ENCODE data around the gene OVCH2. TPM values are rescaled to one million over a fixed set of nuclear protein-coding genes. Genes with fewer than 3 reads are reported as not detected.

Gene OVCH2
- total and polyA plus RNA-seq, 2 donors (not counting 1 experiment from before 2014, with no cell fraction given): not detected

GRCh38 chr11:7677796-7678201 is 28.5 kb downstream of the OVCH2 start:
- H3K79me2 ChIP-seq (ENCODE audit: control insufficient read depth, insufficient read depth, low read length): no peaks in the 10 kb centered on the region
- no peaks in the 10 kb centered on the region for H3K4me1 ChIP-seq (ENCODE audit: control insufficient read depth, extremely low read depth, insufficient read depth, low read length)
- no peak overlapping the region for H3K4me3 ChIP-seq (replicated peaks in 1 of 4; ENCODE audit: control extremely low read depth in 1 of 4, insufficient read depth in 1 of 4, low read depth in 3 of 4, low read length in 4 of 4)
- no peaks in the 10 kb centered on the region for H3K9me3 ChIP-seq (ENCODE audit: control insufficient read depth, insufficient read depth, low read depth, low read length)
- no peak overlapping the region for H3K27ac ChIP-seq (ENCODE audit: insufficient read depth, low read length)
- H3K9ac ChIP-seq (ENCODE audit: insufficient read depth, low read length): no peak overlapping the region
- H2AFZ ChIP-seq (ENCODE audit: low read length): no peak overlapping the region
- TF ChIP-seq, protein P1, sequence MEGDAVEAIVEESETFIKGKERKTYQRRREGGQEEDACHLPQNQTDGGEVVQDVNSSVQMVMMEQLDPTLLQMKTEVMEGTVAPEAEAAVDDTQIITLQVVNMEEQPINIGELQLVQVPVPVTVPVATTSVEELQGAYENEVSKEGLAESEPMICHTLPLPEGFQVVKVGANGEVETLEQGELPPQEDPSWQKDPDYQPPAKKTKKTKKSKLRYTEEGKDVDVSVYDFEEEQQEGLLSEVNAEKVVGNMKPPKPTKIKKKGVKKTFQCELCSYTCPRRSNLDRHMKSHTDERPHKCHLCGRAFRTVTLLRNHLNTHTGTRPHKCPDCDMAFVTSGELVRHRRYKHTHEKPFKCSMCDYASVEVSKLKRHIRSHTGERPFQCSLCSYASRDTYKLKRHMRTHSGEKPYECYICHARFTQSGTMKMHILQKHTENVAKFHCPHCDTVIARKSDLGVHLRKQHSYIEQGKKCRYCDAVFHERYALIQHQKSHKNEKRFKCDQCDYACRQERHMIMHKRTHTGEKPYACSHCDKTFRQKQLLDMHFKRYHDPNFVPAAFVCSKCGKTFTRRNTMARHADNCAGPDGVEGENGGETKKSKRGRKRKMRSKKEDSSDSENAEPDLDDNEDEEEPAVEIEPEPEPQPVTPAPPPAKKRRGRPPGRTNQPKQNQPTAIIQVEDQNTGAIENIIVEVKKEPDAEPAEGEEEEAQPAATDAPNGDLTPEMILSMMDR (conservative IDR thresholded peaks at IDR 0.05 in 1 of 2, IDR thresholded peaks at IDR 0.05 in 1 of 2; ENCODE audit: low read depth in 1 of 2, low read length in 2 of 2): no peak
- no peak for TF ChIP-seq EZH2 (IDR thresholded peaks at IDR 0.05; ENCODE audit: low read length, missing control alignments)
- DNase-seq (ENCODE audit: low read depth in 2 of 2): no peak
- H3K36me3 ChIP-seq (ENCODE audit: control insufficient read depth, insufficient read depth, low read length): no peaks in the 10 kb centered on the region
- H3K4me2 ChIP-seq (ENCODE audit: extremely low read depth, insufficient read depth, low read length): no peak overlapping the region
- H4K20me1 ChIP-seq (ENCODE audit: control insufficient read depth, extremely low read depth, insufficient read depth, low read length): no peaks in the 10 kb centered on the region
- H3K27me3 ChIP-seq (ENCODE audit: control insufficient read depth, insufficient read depth, low read length): no peaks in the 10 kb centered on the region

GRCh38 chr11:7677071-7677470 is 29.2 kb downstream of the OVCH2 start:
- no peak for TF ChIP-seq EZH2 (IDR thresholded peaks at IDR 0.05; ENCODE audit: low read length, missing control alignments)
- TF ChIP-seq, protein P1 (conservative IDR thresholded peaks at IDR 0.05 in 1 of 2, IDR thresholded peaks at IDR 0.05 in 1 of 2; ENCODE audit: low read depth in 1 of 2, low read length in 2 of 2): no peak
- no peaks in the 10 kb centered on the region for H3K79me2 ChIP-seq (ENCODE audit: control insufficient read depth, insufficient read depth, low read length)
- H3K4me1 ChIP-seq (ENCODE audit: control insufficient read depth, extremely low read depth, insufficient read depth, low read length): no peaks in the 10 kb centered on the region
- no peaks in the 10 kb centered on the region for H3K27me3 ChIP-seq (ENCODE audit: control insufficient read depth, insufficient read depth, low read length)
- no peaks in the 10 kb centered on the region for H4K20me1 ChIP-seq (ENCODE audit: control insufficient read depth, extremely low read depth, insufficient read depth, low read length)
- no peak overlapping the region for H3K4me3 ChIP-seq (replicated peaks in 1 of 4; ENCODE audit: control extremely low read depth in 1 of 4, insufficient read depth in 1 of 4, low read depth in 3 of 4, low read length in 4 of 4)
- no peak overlapping the region for H2AFZ ChIP-seq (ENCODE audit: low read length)
- H3K4me2 ChIP-seq (ENCODE audit: extremely low read depth, insufficient read depth, low read length): no peak overlapping the region
- H3K27ac ChIP-seq (ENCODE audit: insufficient read depth, low read length): no peak overlapping the region
- no peak overlapping the region for H3K9ac ChIP-seq (ENCODE audit: insufficient read depth, low read length)
- no peak for DNase-seq (ENCODE audit: low read depth in 2 of 2)
- H3K9me3 ChIP-seq (ENCODE audit: control insufficient read depth, insufficient read depth, low read depth, low read length): no peaks in the 10 kb centered on the region
- no peaks in the 10 kb centered on the region for H3K36me3 ChIP-seq (ENCODE audit: control insufficient read depth, insufficient read depth, low read length)

DNA sequence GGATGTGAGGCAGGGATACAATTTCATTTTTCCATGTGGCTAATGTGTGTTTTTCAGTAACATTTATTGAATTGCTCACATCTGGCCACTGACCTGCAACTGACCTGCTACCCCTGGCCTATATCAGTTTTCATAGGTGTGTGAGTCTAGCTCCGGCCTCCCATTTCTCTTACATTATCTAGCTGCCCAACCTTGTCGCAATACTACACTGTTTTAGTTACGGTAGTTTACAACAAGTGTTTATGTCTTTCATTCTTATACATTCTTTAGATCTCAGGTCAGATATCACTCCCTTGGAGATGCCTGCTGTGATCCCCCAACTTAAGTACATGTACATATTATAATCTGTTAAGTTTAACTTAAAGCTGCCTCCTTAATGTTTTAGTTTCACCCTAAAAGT is 30.6 kb downstream of the OVCH2 start:
- H3K4me1 ChIP-seq (ENCODE audit: control insufficient read depth, extremely low read depth, insufficient read depth, low read length): no peaks in the 10 kb centered on the region
- no peak overlapping the region for H3K4me2 ChIP-seq (ENCODE audit: extremely low read depth, insufficient read depth, low read length)
- TF ChIP-seq, protein P1 (conservative IDR thresholded peaks at IDR 0.05 in 1 of 2, IDR thresholded peaks at IDR 0.05 in 1 of 2; ENCODE audit: low read depth in 1 of 2, low read length in 2 of 2): no peak
- TF ChIP-seq EZH2 (IDR thresholded peaks at IDR 0.05; ENCODE audit: low read length, missing control alignments): no peak
- H3K9me3 ChIP-seq (ENCODE audit: control insufficient read depth, insufficient read depth, low read depth, low read length): no peaks in the 10 kb centered on the region
- H3K27me3 ChIP-seq (ENCODE audit: control insufficient read depth, insufficient read depth, low read length): no peaks in the 10 kb centered on the region
- H2AFZ ChIP-seq (ENCODE audit: low read length): no peak overlapping the region
- no peaks in the 10 kb centered on the region for H3K36me3 ChIP-seq (ENCODE audit: control insufficient read depth, insufficient read depth, low read length)
- DNase-seq (ENCODE audit: low read depth in 2 of 2): no peak
- no peak overlapping the region for H3K27ac ChIP-seq (ENCODE audit: insufficient read depth, low read length)
- no peak overlapping the region for H3K4me3 ChIP-seq (replicated peaks in 1 of 4; ENCODE audit: control extremely low read depth in 1 of 4, insufficient read depth in 1 of 4, low read depth in 3 of 4, low read length in 4 of 4)
- H3K79me2 ChIP-seq (ENCODE audit: control insufficient read depth, insufficient read depth, low read length): no peaks in the 10 kb centered on the region
- H3K9ac ChIP-seq (ENCODE audit: insufficient read depth, low read length): no peak overlapping the region
- H4K20me1 ChIP-seq (ENCODE audit: control insufficient read depth, extremely low read depth, insufficient read depth, low read length): no peaks in the 10 kb centered on the region

Data from fibroblast of lung (primary cell).